GM19240 (cell line): ENCODE data around the gene EXD2.
A peak's percentile ranks its signal among the peaks of the same experiment; 100 is the strongest.

ENCODE experiments used
- DNase-seq: peaks from one replicate; pipeline ENCODE4 v3.0.0; 2011; ENCODE audit warnings: low spot score; ENCODE audit not compliant: insufficient read length

The EXD2 gene

GRCh38 chr14:69247676-69248440 is 56.6 kb downstream of the EXD2 start:
- DNase-seq, result no peak

- DNase-seq, result no peak
Measured at GRCh38 chr14:69249603-69250002, 58.3 kb downstream of the EXD2 start.

- no peak for DNase-seq
Measured at GRCh38 chr14:69252851-69253250, 61.6 kb downstream of the EXD2 start.

- DNase-seq, result no peak
Measured at GRCh38 chr14:69259168-69259526, 67.8 kb downstream of the EXD2 start.

GRCh38 chr14:69259527-69260189 is 68.4 kb downstream of the EXD2 start, which contains the start of gene GALNT16:
Gene GALNT16, plus strand, starts transcription at chr14:69260158. Its CDS starts 133 bp downstream, at chr14:69260291.
- DNase-seq, result no peak

GRCh38 chr14:69260190-69260860 is 69.0 kb downstream of the EXD2 start:
- no peak for DNase-seq

- peak; percentile 71 for DNase-seq
Measured at GRCh38 chr14:69260861-69261564, 69.7 kb downstream of the EXD2 start.

GRCh38 chr14:69261761-69262331 is 70.5 kb downstream of the EXD2 start:
- no peak for DNase-seq

GRCh38 chr14:69262516-69262915 is 71.2 kb downstream of the EXD2 start:
- no peak for DNase-seq

GRCh38 chr14:69263364-69263763 is 72.1 kb downstream of the EXD2 start:
- no peak for DNase-seq

- DNase-seq, result no peak
Measured at GRCh38 chr14:69263771-69264170, 72.5 kb downstream of the EXD2 start.

GRCh38 chr14:69266572-69267345 is 75.5 kb downstream of the EXD2 start:
- no peak for DNase-seq

GRCh38 chr14:69267492-69267891 is 76.2 kb downstream of the EXD2 start:
- DNase-seq, result no peak

- no peak for DNase-seq
Measured at GRCh38 chr14:69268223-69268622, 76.9 kb downstream of the EXD2 start.

GRCh38 chr14:69268763-69269162 is 77.5 kb downstream of the EXD2 start:
- DNase-seq, result no peak

GRCh38 chr14:69269381-69269780 is 78.1 kb downstream of the EXD2 start:
- no peak for DNase-seq

GRCh38 chr14:69270097-69270496 is 78.8 kb downstream of the EXD2 start:
- no peak for DNase-seq

- DNase-seq, result no peak
Measured at GRCh38 chr14:69270795-69271708, 79.8 kb downstream of the EXD2 start.

GRCh38 chr14:69274321-69274720 is 83.0 kb downstream of the EXD2 start:
- no peak for DNase-seq

- no peak for DNase-seq
Measured at GRCh38 chr14:69275331-69275730, 84.0 kb downstream of the EXD2 start.
